B cell (primary cell): ENCODE results near the gene MRTFA. TPM values are rescaled to one million over a fixed set of nuclear protein-coding genes. Genes with fewer than 3 reads are reported as not detected.

ENCODE experiments used
- ATAC-seq: fragments of 200-7000 bp; cut with Tn5 transposase; one replicate; pipeline ENCODE4 v1.10.0; 2021; ENCODE audit warnings: low read depth, mild to moderate bottlenecking, moderate number of reproducible peaks, moderate library complexity
- CTCF ChIA-PET: fragments of 350-600 bp; sonication (Branson Sonifier 250); formaldehyde crosslinking; loops from one replicate; lab custom pipeline; 2021; ENCODE audit warnings: antibody characterized with exemption, inconsistent platforms; lab: Charles Lee
- POLR2A ChIA-PET: fragments of 350-600 bp; sonication (Branson Sonifier 250); formaldehyde crosslinking; loops from one replicate; lab custom pipeline; 2021; ENCODE audit warnings: antibody characterized with exemption; lab: Charles Lee
- DNase-seq: peaks from one replicate; pipeline ENCODE4 v3.0.0; 2013
- H2AFZ ChIP-seq: 2 replicates; pipeline ENCODE4 v1.6.1; 2012; ENCODE audit warnings: mild to moderate bottlenecking, low read depth, low read length; ENCODE audit not compliant: insufficient read depth, poor library complexity, severe bottlenecking
- H3K27ac ChIP-seq, 2 donors: 1 replicate in 1 of 2; 2 replicates in 1 of 2; pipeline ENCODE4 v1.5.1; 2012 to 2013; ENCODE audit warnings: low read length in 2 of 2, mild to moderate bottlenecking in 2 of 2, moderate library complexity in 1 of 2
- H3K27me3 ChIP-seq, 4 experiments: fragments of 200-600 bp in 1 of 4; sonication (generic) in 1 of 4; replicated peaks in 1 of 4; 1 replicate in 2 of 4; 2 replicates in 2 of 4; pipeline versions ENCODE4 v1.6.1 to v1.7.0; 2013 to 2016; ENCODE audit warnings: low read length in 3 of 4, mild to moderate bottlenecking in 2 of 4, mixed read lengths in 1 of 4, moderate library complexity in 1 of 4; ENCODE audit not compliant: insufficient read depth in 4 of 4, control insufficient read depth in 3 of 4; ENCODE audit errors: control extremely low read depth in 1 of 4
- H3K36me3 ChIP-seq, 2 experiments: replicated peaks in 1 of 2; 1 replicate in 1 of 2; 2 replicates in 1 of 2; pipeline versions ENCODE4 v1.6.1 to v1.7.1; 2013; ENCODE audit warnings: low read length in 1 of 2; ENCODE audit not compliant: insufficient read depth in 2 of 2, control insufficient read depth in 1 of 2; ENCODE audit errors: control extremely low read depth in 1 of 2, extremely low read depth in 1 of 2
- H3K4me1 ChIP-seq, 2 donors: fragments of 200-600 bp in 1 of 2; sonication (generic) in 1 of 2; 1 replicate in 1 of 2; 2 replicates in 1 of 2; pipeline versions ENCODE4 v1.5.1 to v1.6.1; 2013 to 2017; ENCODE audit warnings: low read length in 2 of 2; ENCODE audit not compliant: control insufficient read depth in 2 of 2, insufficient read depth in 2 of 2
- H3K4me2 ChIP-seq: replicated peaks from 2 replicates; pipeline ENCODE3; 2012; ENCODE audit warnings: mild to moderate bottlenecking, low read depth, low read length; ENCODE audit not compliant: poor library complexity, severe bottlenecking
- H3K4me3 ChIP-seq, 5 experiments: fragments of 200-600 bp in 1 of 5; sonication (generic) in 1 of 5; 1 replicate in 3 of 5; 2 replicates in 2 of 5; pipeline versions ENCODE4 v1.5.1 to v1.7.0; 2011 to 2016; ENCODE audit warnings: low read length in 4 of 5, mild to moderate bottlenecking in 4 of 5, low read depth in 2 of 5, control low read depth in 1 of 5, moderate library complexity in 1 of 5; ENCODE audit not compliant: insufficient read depth in 1 of 5; ENCODE audit errors: control extremely low read depth in 1 of 5, extremely low read depth in 1 of 5
- H3K79me2 ChIP-seq: fragments of 200-600 bp; sonication (generic); one replicate; pipeline ENCODE4 v1.6.0; 2016; ENCODE audit warnings: low read length; ENCODE audit not compliant: control insufficient read depth, insufficient read depth
- H3K9ac ChIP-seq: fragments of 200-600 bp; sonication (generic); 2 replicates; pipeline ENCODE4 v1.6.1; 2017; ENCODE audit warnings: mild to moderate bottlenecking, low read length, moderate library complexity
- H3K9me3 ChIP-seq, 3 donors: one replicate each; pipeline versions ENCODE4 v1.6.1 to v1.7.1; 2013; ENCODE audit warnings: low read length in 2 of 3; ENCODE audit not compliant: control insufficient read depth in 2 of 3, insufficient read depth in 1 of 3; ENCODE audit errors: control extremely low read depth in 1 of 3
- H4K20me1 ChIP-seq: 2 replicates; pipeline ENCODE4 v1.6.0; 2012; ENCODE audit warnings: mild to moderate bottlenecking, low read length; ENCODE audit not compliant: insufficient read depth, control insufficient read depth, poor library complexity, severe bottlenecking
- H3K27ac Mint-ChIP-seq: one replicate; pipeline ENCODE4 v1.8.0; 2021; ENCODE audit warnings: mixed read lengths
- H3K27me3 Mint-ChIP-seq: one replicate; pipeline ENCODE4 v1.8.0; 2021; ENCODE audit warnings: mixed read lengths
- H3K4me1 Mint-ChIP-seq: one replicate; pipeline ENCODE4 v1.8.0; 2021; ENCODE audit warnings: mixed read lengths
- H3K4me3 Mint-ChIP-seq: one replicate; pipeline ENCODE4 v1.8.0; 2021; ENCODE audit warnings: mixed read lengths
- H3K9me3 Mint-ChIP-seq: one replicate; pipeline ENCODE4 v1.8.0; 2022; ENCODE audit warnings: mixed read lengths; ENCODE audit not compliant: insufficient read depth
- CTCF ChIP-seq: fragments of 200-600 bp; IDR thresholded peaks from one replicate; pipeline ENCODE4 v1.8.0; 2022; ENCODE audit warnings: antibody characterized with exemption, mild to moderate bottlenecking
- EZH2 ChIP-seq: IDR thresholded peaks from 2 replicates; pipeline ENCODE4 v1.6.1; 2012; ENCODE audit warnings: borderline replicate concordance, low read depth, mild to moderate bottlenecking, moderate library complexity, low read length; ENCODE audit not compliant: insufficient read depth, poor library complexity, severe bottlenecking
- WGBS: methylation state at CpG from one replicate; pipeline ENCODE4 v1.1.5; 2013; ENCODE audit warnings: missing lambda C conversion rate; ENCODE audit not compliant: insufficient coverage; 5-methylcytosine and 5-hydroxymethylcytosine counted together
- intact Hi-C: fragments of 100-400 bp; cut with micrococcal nuclease; formaldehyde crosslinking; loops from one replicate; pipeline ENCODE4 v1.10.0; 2022
- polyA plus RNA-seq: library from polyadenylated mRNA; depleted of rRNA; stranded (reverse); fragments of >200 nt; gene quantifications from 2 replicates; pipeline ENCODE4 v1.2.3, GENCODE V29; 2012
- total RNA-seq, 2 donors: library from RNA; stranded (reverse); fragments of 120-200 nt in 1 of 2; gene quantifications; 1 replicate in 1 of 2; 2 replicates in 1 of 2; pipeline versions ENCODE4 v1.2.3 to v1.2.4, GENCODE V29; 2013 to 2022

Gene MRTFA
- total and polyA plus RNA-seq, 2 donors (not counting 1 experiment from before 2014, with no cell fraction given): 28.9 to 82.6 TPM

- Histone ChIP-seq H3K4me1 (peaks cover 33 to 39% of the 10 kb centered on the region in 2 donors), H3K4me2 (peak overlapping the region; percentile 79), H3K9ac (peak overlapping the region; percentile 89), H4K20me1 (peaks cover 13% of the 10 kb centered on the region), H3K36me3 (peaks cover 2 to 13% of the 10 kb centered on the region in 2 experiments), H3K4me3 (peak overlapping the region; percentile 73 to 99 (median 80)), H3K9me3 (no peaks in the 10 kb centered on the region), H2AFZ (peak overlapping the region; percentile 78), H3K27me3 (no peaks in the 10 kb centered on the region), H3K79me2 (peaks cover 81% of the 10 kb centered on the region), H3K27ac (peak overlapping the region; percentile 81 to 89)
- intact Hi-C loops: loop anchor here (1.0 to 10.0 kb wide), 4 partner anchors 15 to 49 kb away; no protein-coding TSS in a partner anchor
- ChIA-PET POLR2A (interaction anchor here (1.0 kb wide), 2 partner anchors 10 to 488 kb away, joined by 3 to 9 read pairs; no protein-coding TSS in a partner anchor), CTCF (interaction anchor here (1.2 to 3.0 kb wide), 5 partner anchors 10 to 183 kb away, joined by 6 to 20 read pairs (median 7); no protein-coding TSS in a partner anchor)
- Mint-ChIP-seq H3K4me1 (peaks cover 49% of the 10 kb centered on the region), H3K9me3 (no peaks in the 10 kb centered on the region), H3K27me3 (no peaks in the 10 kb centered on the region), H3K27ac (peak overlapping the region; percentile 98), H3K4me3 (peak overlapping the region; percentile 97)
- TF ChIP-seq EZH2: no peak
- TF ChIP-seq CTCF: no peak
- ATAC-seq (peak; percentile 56), DNase-seq (no peak)
- no CpG with 5 or more reads among the region's 5 CpGs for WGBS
Measured at GRCh38 chr22:40463683-40464082, 172.8 kb downstream of the MRTFA start.

- Histone ChIP-seq H3K9ac (peak overlapping the region; percentile 89), H3K4me2 (peak overlapping the region; percentile 79), H3K36me3 (peaks cover 4 to 18% of the 10 kb centered on the region in 2 experiments), H3K27me3 (no peaks in the 10 kb centered on the region), H2AFZ (peak overlapping the region; percentile 78), H4K20me1 (peaks cover 18% of the 10 kb centered on the region), H3K79me2 (peaks cover 81% of the 10 kb centered on the region), H3K27ac (peak overlapping the region; percentile 81 to 89), H3K4me1 (peaks cover 36 to 43% of the 10 kb centered on the region in 2 donors), H3K4me3 (peak overlapping the region; percentile 73 to 99 (median 80)), H3K9me3 (no peaks in the 10 kb centered on the region)
- no peaks in the 10 kb centered on the region for H3K9me3 Mint-ChIP-seq
- peak; percentile 88 for ATAC-seq
- POLR2A ChIA-PET: interaction anchor here (1.0 kb wide), 2 partner anchors 9 to 489 kb away, joined by 3 to 9 read pairs; no protein-coding TSS in a partner anchor
- no peak for TF ChIP-seq EZH2
- no peak for TF ChIP-seq CTCF
- intact Hi-C loops: loop anchor here (1.0 to 10.0 kb wide), 4 partner anchors 14 to 48 kb away; no protein-coding TSS in a partner anchor
- 0% methylated on average over 9 of the region's 13 CpGs for WGBS
- H3K4me1 Mint-ChIP-seq: peaks cover 55% of the 10 kb centered on the region
- H3K27ac Mint-ChIP-seq: peak overlapping the region; percentile 98
- no peaks in the 10 kb centered on the region for H3K27me3 Mint-ChIP-seq
- CTCF ChIA-PET: interaction anchor here (1.2 to 3.0 kb wide), 5 partner anchors 9 to 183 kb away, joined by 6 to 20 read pairs (median 7); no protein-coding TSS in a partner anchor
- DNase-seq: peak; percentile 77
- H3K4me3 Mint-ChIP-seq: peak overlapping the region; percentile 97
Measured at GRCh38 chr22:40463017-40463631, 173.4 kb downstream of the MRTFA start.
